Ishikawa (cell line): ENCODE results near the gene CDKN2D.

Experiments used
- CREB1 ChIP-seq: IDR thresholded peaks from 2 replicates; pipeline ENCODE4 v1.6.1; 2012; ENCODE audit warnings: low read depth
- EGR1 ChIP-seq: IDR thresholded peaks from 2 replicates; pipeline ENCODE4 v1.6.1; 2012
- EP300 ChIP-seq: IDR thresholded peaks from 2 replicates; pipeline ENCODE4 v1.6.1; 2012; ENCODE audit warnings: borderline replicate concordance
- FOXM1 ChIP-seq: IDR thresholded peaks from 2 replicates; pipeline ENCODE4 v1.6.1; 2012; ENCODE audit warnings: low read depth, borderline replicate concordance
- MAX ChIP-seq: IDR thresholded peaks from 2 replicates; pipeline ENCODE4 v1.6.1; 2012
- NFIC ChIP-seq: IDR thresholded peaks from 2 replicates; pipeline ENCODE4 v1.6.1; 2012
- RAD21 ChIP-seq: IDR thresholded peaks from 2 replicates; pipeline ENCODE4 v1.6.1; 2012; ENCODE audit warnings: low read depth
- TAF1 ChIP-seq: IDR thresholded peaks from 2 replicates; pipeline ENCODE4 v1.6.1; 2012; ENCODE audit warnings: low read depth, mild to moderate bottlenecking
- TCF12 ChIP-seq: IDR thresholded peaks from 2 replicates; pipeline ENCODE4 v1.6.1; 2012; ENCODE audit warnings: low read depth
- TEAD4 ChIP-seq: IDR thresholded peaks from 2 replicates; pipeline ENCODE4 v1.6.1; 2012
- USF1 ChIP-seq: IDR thresholded peaks from 2 replicates; pipeline ENCODE4 v1.6.1; 2012
- YY1 ChIP-seq: IDR thresholded peaks from 2 replicates; pipeline ENCODE4 v1.6.1; 2012; ENCODE audit warnings: low read depth
- ZBTB7A ChIP-seq: IDR thresholded peaks from 2 replicates; pipeline ENCODE4 v1.6.1; 2012; ENCODE audit warnings: low read depth
- TF ChIP-seq, protein P1 (sequence below): IDR thresholded peaks from 2 replicates; pipeline ENCODE4 v1.6.1; 2012; ENCODE audit warnings: low read depth, mild to moderate bottlenecking

DNA sequence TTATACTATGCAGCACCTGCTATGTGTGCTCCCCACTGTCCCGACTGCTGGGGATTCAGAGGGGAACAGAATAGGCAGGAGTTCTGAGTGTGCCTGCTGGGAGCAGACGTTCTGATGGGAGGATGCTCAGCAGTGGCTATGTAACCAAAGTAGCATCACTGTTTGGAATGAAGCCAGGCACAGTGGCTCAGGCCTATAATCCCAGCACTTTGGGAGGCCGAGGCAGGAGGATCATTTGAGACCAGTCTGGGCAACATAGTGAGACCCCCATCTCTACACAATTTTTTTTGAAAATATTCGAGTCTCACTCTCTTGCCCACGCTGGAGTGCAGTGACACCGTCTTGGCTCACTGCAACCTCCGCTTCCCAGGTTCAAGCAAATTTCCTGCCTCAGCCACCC lies 19.0 kb downstream of the CDKN2D start:
- TF ChIP-seq ZBTB7A (no peak), EP300 (no peak), USF1 (no peak), YY1 (no peak), FOXM1 (no peak), RAD21 (no peak), CREB1 (no peak), EGR1 (no peak), MAX (no peak), TEAD4 (no peak), TAF1 (no peak), TCF12 (no peak), NFIC (no peak)
- TF ChIP-seq, protein P1, sequence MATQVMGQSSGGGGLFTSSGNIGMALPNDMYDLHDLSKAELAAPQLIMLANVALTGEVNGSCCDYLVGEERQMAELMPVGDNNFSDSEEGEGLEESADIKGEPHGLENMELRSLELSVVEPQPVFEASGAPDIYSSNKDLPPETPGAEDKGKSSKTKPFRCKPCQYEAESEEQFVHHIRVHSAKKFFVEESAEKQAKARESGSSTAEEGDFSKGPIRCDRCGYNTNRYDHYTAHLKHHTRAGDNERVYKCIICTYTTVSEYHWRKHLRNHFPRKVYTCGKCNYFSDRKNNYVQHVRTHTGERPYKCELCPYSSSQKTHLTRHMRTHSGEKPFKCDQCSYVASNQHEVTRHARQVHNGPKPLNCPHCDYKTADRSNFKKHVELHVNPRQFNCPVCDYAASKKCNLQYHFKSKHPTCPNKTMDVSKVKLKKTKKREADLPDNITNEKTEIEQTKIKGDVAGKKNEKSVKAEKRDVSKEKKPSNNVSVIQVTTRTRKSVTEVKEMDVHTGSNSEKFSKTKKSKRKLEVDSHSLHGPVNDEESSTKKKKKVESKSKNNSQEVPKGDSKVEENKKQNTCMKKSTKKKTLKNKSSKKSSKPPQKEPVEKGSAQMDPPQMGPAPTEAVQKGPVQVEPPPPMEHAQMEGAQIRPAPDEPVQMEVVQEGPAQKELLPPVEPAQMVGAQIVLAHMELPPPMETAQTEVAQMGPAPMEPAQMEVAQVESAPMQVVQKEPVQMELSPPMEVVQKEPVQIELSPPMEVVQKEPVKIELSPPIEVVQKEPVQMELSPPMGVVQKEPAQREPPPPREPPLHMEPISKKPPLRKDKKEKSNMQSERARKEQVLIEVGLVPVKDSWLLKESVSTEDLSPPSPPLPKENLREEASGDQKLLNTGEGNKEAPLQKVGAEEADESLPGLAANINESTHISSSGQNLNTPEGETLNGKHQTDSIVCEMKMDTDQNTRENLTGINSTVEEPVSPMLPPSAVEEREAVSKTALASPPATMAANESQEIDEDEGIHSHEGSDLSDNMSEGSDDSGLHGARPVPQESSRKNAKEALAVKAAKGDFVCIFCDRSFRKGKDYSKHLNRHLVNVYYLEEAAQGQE: no peak
